ENCODE results near the gene CRTC2.
A peak's percentile ranks its signal among the peaks of the same experiment; 100 is the strongest.

Gene CRTC2

DNA sequence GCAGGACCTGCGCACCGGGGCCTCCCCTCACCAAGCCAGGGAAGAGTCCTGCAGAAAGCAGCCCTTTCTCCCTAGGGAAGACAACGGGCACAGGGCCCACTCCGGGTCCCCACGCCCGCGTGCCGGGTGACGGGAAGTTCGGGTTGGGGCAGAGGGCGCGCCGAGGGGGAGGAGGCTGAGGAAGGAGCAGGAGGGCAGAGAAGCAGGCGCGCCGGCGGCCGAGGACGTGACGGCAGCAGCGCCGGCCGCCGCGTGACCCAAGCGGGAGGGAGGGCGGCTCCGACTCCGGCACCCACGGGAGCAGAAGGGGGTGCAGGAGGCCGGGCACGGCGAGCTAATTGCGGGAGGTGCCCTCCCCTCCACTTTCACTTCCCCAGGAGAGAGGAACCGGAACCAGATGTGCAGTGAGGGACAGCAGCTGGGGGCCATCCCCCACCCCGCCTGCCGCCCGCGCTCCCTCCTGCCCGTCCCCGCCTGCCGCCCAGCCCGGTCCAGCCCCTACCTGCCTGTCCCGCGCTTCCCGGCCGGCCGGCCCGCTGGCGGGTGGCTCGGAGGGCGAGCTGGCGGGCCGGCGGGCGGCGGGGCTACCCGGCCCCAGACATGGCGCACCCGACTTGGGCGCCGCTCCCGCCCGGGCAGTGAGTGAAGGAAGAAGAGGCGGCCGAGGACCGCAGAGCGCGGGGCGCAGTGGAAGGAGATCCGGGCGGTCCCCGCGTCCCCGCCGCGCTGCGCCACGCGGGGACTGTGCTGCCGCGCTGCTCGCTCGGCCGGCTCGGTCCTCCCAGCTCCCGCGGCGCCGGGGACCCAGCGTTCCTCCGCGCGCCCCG lies 12.4 kb downstream of the CRTC2 start:
- WGBS, 2 experiments (ENCODE audit: insufficient coverage in 2 of 2) = 0 to 1% methylated on average over 28 to 67 of the region's 95 CpGs
- Histone ChIP-seq H3K4me3 (ENCODE audit: extremely low read depth, insufficient read depth, low read length, poor library complexity, severe bottlenecking) (peak overlapping the region; percentile 78), H3K27ac (ENCODE audit: low read depth, low read length, severe bottlenecking) (peak overlapping the region; percentile 53), H3K9me3 (ENCODE audit: control insufficient read depth, low read length) (no peaks in the 10 kb centered on the region), H3K36me3 (ENCODE audit: control insufficient read depth, insufficient read depth, low read length) (peaks cover 68% of the 10 kb centered on the region), H3K4me1 (ENCODE audit: control insufficient read depth, insufficient read depth, low read length, poor library complexity, severe bottlenecking) (peaks cover 4% of the 10 kb centered on the region)

DNA sequence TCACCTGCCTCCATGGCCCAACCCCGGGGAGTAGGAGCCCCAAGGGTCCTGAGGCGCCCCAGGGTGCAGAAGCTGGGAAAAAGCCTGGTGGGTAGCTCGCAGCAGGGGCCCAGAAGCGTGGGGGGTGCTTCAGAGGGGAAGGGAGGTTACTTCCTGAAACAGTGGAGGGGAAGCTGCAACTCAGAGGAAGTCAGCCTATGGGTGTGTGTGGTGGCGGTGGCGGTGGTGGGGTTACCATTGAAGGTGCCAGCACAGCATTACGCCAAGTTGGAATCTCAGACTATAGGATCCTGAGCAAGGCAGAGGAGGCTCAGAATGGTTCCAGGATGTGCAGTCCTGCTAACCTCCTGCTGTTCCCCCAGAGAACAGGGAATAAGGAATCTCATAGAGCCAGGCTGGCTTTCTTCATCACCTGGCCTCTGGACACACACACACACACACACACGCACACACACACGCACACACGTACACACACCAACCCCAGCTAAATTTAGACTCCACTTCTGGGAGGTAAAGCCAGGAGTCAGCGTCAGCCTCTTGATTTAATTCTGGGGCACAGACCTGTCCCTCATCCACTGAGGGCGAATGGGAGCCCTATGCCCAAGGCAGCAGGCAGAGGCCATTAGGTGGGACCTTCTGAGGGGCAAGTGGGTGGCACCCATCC lies 13.1 kb downstream of the CRTC2 start:
- Histone ChIP-seq H3K36me3 (ENCODE audit: control insufficient read depth, insufficient read depth, low read length) (peaks cover 68% of the 10 kb centered on the region), H3K4me1 (ENCODE audit: control insufficient read depth, insufficient read depth, low read length, poor library complexity, severe bottlenecking) (peaks cover 4% of the 10 kb centered on the region), H3K27ac (ENCODE audit: low read depth, low read length, severe bottlenecking) (no peak overlapping the region), H3K9me3 (ENCODE audit: control insufficient read depth, low read length) (no peaks in the 10 kb centered on the region), H3K4me3 (ENCODE audit: extremely low read depth, insufficient read depth, low read length, poor library complexity, severe bottlenecking) (peak overlapping the region; percentile 78)
- 73 to 74% methylated on average over 8 to 11 of the region's 12 CpGs for WGBS, 2 experiments (ENCODE audit: insufficient coverage in 2 of 2)

DNA sequence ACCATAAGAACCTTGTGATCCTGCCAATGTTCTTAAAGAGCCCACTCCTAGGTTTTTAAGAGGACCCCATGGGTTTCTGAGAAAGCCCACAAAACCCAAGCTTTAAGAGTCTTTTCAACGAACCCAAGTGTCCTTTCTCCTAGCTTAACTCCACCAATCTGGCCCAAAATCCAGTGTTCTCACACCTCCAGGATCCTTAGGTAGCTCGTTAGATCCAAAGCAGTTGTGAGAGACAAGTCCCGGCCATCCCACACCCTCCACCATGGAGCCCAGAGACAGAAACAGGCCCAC lies 13.6 kb downstream of the CRTC2 start:
- H3K27ac ChIP-seq (ENCODE audit: low read depth, low read length, severe bottlenecking) = no peak overlapping the region
- no peak overlapping the region for H3K4me3 ChIP-seq (ENCODE audit: extremely low read depth, insufficient read depth, low read length, poor library complexity, severe bottlenecking)
- H3K36me3 ChIP-seq (ENCODE audit: control insufficient read depth, insufficient read depth, low read length) = peaks cover 68% of the 10 kb centered on the region
- H3K9me3 ChIP-seq (ENCODE audit: control insufficient read depth, low read length) = no peaks in the 10 kb centered on the region
- peaks cover 4% of the 10 kb centered on the region for H3K4me1 ChIP-seq (ENCODE audit: control insufficient read depth, insufficient read depth, low read length, poor library complexity, severe bottlenecking)
- WGBS, 2 experiments (ENCODE audit: insufficient coverage in 2 of 2) = 94 to 100% methylated on average over 3 of the region's 3 CpGs

DNA sequence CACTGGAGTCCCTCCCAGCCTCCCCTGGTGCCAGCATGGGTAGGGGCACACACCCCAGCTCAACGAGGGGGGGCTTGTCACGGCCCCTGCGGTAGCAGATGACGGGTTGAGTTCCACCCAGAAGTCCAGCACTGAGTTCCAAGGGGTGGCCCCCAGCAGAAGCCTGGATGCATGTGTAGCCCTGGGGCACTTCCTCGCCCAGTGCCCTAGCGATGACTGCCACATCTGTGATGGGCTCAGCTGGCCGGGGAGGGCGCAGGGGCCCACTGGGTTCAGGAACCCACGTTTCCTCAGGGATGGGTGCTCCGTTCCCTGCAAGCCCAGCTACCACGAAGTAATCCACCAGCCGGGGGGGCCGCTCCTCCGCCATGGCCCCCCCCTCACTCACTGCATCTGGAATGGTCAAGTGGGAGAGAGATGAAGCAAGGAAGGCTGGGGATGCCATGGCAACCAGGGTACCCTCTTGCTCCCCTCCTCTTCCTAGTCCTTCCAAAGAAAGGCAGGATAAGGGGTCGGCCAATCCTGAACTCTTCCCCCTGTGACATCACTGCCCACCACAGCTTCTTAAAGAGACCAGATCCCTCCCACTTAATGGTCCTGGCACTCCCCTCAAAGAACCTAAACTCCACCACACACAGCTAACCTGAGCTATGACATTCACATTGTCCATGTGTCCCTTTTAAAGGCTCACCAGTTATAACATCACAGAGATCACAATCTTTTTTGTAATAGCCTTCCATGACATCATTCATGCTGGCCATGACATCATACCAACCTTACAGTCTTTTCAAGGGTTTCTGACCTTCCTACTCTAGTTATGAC lies 14.2 kb downstream of the CRTC2 start:
- Histone ChIP-seq H3K36me3 (ENCODE audit: control insufficient read depth, insufficient read depth, low read length) (peaks cover 69% of the 10 kb centered on the region), H3K27ac (ENCODE audit: low read depth, low read length, severe bottlenecking) (no peak overlapping the region), H3K4me3 (ENCODE audit: extremely low read depth, insufficient read depth, low read length, poor library complexity, severe bottlenecking) (no peak overlapping the region), H3K9me3 (ENCODE audit: control insufficient read depth, low read length) (no peaks in the 10 kb centered on the region), H3K4me1 (ENCODE audit: control insufficient read depth, insufficient read depth, low read length, poor library complexity, severe bottlenecking) (peaks cover 4% of the 10 kb centered on the region)
- WGBS, 2 experiments (ENCODE audit: insufficient coverage in 2 of 2) = 96% methylated on average over 12 to 15 of the region's 15 CpGs

DNA sequence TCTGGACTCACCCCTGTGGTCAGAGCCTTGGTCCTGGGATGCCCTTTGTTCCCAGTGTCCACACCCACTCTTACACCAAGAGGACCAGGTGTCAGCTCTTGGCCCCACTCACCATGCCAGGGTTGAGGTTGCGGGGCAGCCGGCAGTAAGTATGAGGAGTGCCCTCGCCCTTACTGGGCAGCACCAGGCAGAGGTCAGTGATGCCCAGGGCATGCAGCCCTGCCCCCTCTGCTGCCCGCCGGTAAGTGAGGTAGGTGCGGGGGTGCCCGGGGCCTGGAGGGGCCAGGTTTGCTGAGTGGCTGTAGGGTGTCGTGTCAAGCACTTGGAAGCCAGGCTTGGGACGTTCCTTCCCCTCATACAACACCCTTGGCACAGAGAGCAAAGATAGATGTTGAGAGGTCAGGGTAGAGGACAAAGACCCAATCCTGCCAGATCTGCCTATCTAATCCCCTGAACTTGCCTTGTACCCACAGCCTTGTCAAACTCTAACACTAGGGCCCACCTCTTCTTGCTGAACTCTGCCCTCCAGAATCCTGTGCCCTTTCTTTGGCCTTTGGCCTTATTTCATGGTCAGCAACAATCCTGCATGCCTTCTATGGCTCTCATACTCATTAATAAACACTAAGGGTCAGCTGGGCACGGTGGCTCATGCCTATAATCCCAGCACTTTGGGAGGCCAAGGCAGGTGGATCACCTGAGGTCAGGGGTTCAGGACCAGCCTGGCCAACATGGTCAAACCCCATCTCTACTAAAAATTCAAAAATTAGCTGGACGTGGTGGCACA lies 15.5 kb downstream of the CRTC2 start:
- WGBS, 2 experiments (ENCODE audit: insufficient coverage in 2 of 2) = 89 to 94% methylated on average over 5 of the region's 11 CpGs
- H3K36me3 ChIP-seq (ENCODE audit: control insufficient read depth, insufficient read depth, low read length) = peaks cover 62% of the 10 kb centered on the region
- no peak overlapping the region for H3K27ac ChIP-seq (ENCODE audit: low read depth, low read length, severe bottlenecking)
- H3K4me3 ChIP-seq (ENCODE audit: extremely low read depth, insufficient read depth, low read length, poor library complexity, severe bottlenecking) = no peak overlapping the region
- peaks cover 4% of the 10 kb centered on the region for H3K4me1 ChIP-seq (ENCODE audit: control insufficient read depth, insufficient read depth, low read length, poor library complexity, severe bottlenecking)
- no peaks in the 10 kb centered on the region for H3K9me3 ChIP-seq (ENCODE audit: control insufficient read depth, low read length)

DNA sequence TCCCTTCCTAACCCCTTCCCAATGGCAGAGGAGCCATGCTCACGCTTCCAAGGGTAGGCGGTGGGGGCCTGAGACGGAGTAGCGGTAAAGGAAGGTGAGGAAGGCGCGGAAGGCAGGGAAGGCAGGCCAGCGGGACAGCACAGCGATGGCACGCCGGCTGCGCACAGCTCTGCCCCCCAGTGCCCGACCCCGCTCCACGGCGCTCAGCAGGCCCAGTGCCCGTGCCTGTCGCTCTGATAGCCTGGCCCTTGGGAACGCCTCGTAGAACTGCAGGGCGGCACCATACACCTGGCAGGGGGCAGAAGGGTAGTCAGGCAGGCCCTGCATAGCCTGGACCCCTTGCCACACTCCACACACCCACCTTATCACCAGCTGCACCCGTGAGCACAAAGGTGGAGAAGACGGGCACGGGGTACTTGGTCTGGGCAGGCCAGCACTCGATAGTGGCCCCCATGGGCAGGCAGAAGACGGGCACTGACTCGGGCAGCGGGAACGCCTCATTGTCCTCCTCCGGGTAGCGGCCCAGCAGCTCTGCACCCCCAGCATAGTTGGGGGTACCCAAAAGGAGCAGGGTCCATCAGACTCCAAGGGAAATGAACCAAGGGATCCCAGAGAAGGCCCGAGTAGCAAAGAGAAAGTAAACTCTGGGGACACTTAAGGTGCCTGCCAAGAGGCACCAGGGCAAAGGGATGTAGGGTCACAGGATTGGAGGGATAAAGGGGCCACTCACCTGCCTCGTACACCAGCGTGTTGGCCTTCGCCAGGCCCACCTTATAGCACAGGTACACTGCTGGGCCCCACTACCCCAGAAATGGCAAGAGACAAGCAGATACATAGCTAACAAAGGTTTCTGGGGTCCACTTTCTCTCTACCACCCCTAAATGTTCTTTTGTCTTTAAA lies 16.3 kb downstream of the CRTC2 start:
- Histone ChIP-seq H3K4me3 (ENCODE audit: extremely low read depth, insufficient read depth, low read length, poor library complexity, severe bottlenecking) (no peak overlapping the region), H3K27ac (ENCODE audit: low read depth, low read length, severe bottlenecking) (no peak overlapping the region), H3K9me3 (ENCODE audit: control insufficient read depth, low read length) (no peaks in the 10 kb centered on the region), H3K36me3 (ENCODE audit: control insufficient read depth, insufficient read depth, low read length) (peaks cover 64% of the 10 kb centered on the region), H3K4me1 (ENCODE audit: control insufficient read depth, insufficient read depth, low read length, poor library complexity, severe bottlenecking) (peaks cover 4% of the 10 kb centered on the region)
- WGBS, 2 experiments (ENCODE audit: insufficient coverage in 2 of 2) = 97% methylated on average over 27 to 34 of the region's 34 CpGs

GRCh38 chr1:153940756-153941155 lies 17.7 kb downstream of the CRTC2 start:
- peaks cover 4% of the 10 kb centered on the region for H3K4me1 ChIP-seq (ENCODE audit: control insufficient read depth, insufficient read depth, low read length, poor library complexity, severe bottlenecking)
- H3K9me3 ChIP-seq (ENCODE audit: control insufficient read depth, low read length) = no peaks in the 10 kb centered on the region
- 96 to 98% methylated on average over 7 of the region's 8 CpGs for WGBS, 2 experiments (ENCODE audit: insufficient coverage in 2 of 2)
- H3K27ac ChIP-seq (ENCODE audit: low read depth, low read length, severe bottlenecking) = no peak overlapping the region
- no peak overlapping the region for H3K4me3 ChIP-seq (ENCODE audit: extremely low read depth, insufficient read depth, low read length, poor library complexity, severe bottlenecking)
- peaks cover 77% of the 10 kb centered on the region for H3K36me3 ChIP-seq (ENCODE audit: control insufficient read depth, insufficient read depth, low read length)

DNA sequence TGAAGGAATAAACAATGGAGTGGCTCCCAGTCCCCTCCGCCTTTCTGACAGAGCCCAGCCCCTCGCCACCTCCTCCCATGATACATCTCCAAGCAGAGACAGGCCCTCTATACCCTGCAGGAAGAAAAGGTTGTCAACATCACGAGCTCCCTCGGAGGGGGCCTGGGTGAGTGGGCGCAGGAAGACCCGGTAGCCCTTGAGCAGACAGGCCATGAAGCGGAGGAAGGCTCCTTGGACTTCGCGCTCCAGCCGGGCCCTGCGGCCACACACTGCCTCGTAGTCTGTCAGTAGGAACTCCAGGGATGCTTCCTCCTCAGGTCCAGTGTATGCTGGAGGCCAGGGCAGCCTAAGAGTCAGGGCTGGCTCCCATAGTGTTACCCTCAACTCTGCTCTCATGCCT lies 18.9 kb downstream of the CRTC2 start:
- H3K9me3 ChIP-seq (ENCODE audit: control insufficient read depth, low read length) = no peaks in the 10 kb centered on the region
- 97 to 98% methylated on average over 12 of the region's 12 CpGs for WGBS, 2 experiments (ENCODE audit: insufficient coverage in 2 of 2)
- H3K4me1 ChIP-seq (ENCODE audit: control insufficient read depth, insufficient read depth, low read length, poor library complexity, severe bottlenecking) = no peaks in the 10 kb centered on the region
- peaks cover 82% of the 10 kb centered on the region for H3K36me3 ChIP-seq (ENCODE audit: control insufficient read depth, insufficient read depth, low read length)
- no peak overlapping the region for H3K27ac ChIP-seq (ENCODE audit: low read depth, low read length, severe bottlenecking)
- no peak overlapping the region for H3K4me3 ChIP-seq (ENCODE audit: extremely low read depth, insufficient read depth, low read length, poor library complexity, severe bottlenecking)

GRCh38 chr1:153938996-153939395 lies 19.4 kb downstream of the CRTC2 start:
- Histone ChIP-seq H3K9me3 (ENCODE audit: control insufficient read depth, low read length) (no peaks in the 10 kb centered on the region), H3K27ac (ENCODE audit: low read depth, low read length, severe bottlenecking) (no peak overlapping the region), H3K4me3 (ENCODE audit: extremely low read depth, insufficient read depth, low read length, poor library complexity, severe bottlenecking) (no peak overlapping the region), H3K36me3 (ENCODE audit: control insufficient read depth, insufficient read depth, low read length) (peaks cover 84% of the 10 kb centered on the region), H3K4me1 (ENCODE audit: control insufficient read depth, insufficient read depth, low read length, poor library complexity, severe bottlenecking) (no peaks in the 10 kb centered on the region)
- 100% methylated on average over 3 of the region's 3 CpGs; no CpG with 5 or more reads in 1 of the 2 experiments for WGBS, 2 experiments (ENCODE audit: insufficient coverage in 2 of 2)
